ENCODE measurements around the gene EED. TPM values are rescaled to one million over a fixed set of nuclear protein-coding genes. Genes with fewer than 3 reads are reported as not detected.

EED gene
- total and polyA plus RNA-seq, 9 of the 15 experiments (the other 6 are each of a cell fraction or from before 2014, with no cell fraction given), result 33.0 to 110 (median 55.1) TPM

GRCh38 chr11:86302092-86302793 is 57.7 kb downstream of the EED start, which contains the start of gene HIKESHI (continued):
- TF ChIP-seq MGA (IDR thresholded peaks at IDR 0.05), result no peak
- peak; percentile 99 for TF ChIP-seq GABPB1 (CRISPR knock-in tag; IDR thresholded peaks at IDR 0.05)
- TF ChIP-seq BACH1 (tag; IDR thresholded peaks at IDR 0.05), result peak; percentile 83
- TF ChIP-seq, protein P1, sequence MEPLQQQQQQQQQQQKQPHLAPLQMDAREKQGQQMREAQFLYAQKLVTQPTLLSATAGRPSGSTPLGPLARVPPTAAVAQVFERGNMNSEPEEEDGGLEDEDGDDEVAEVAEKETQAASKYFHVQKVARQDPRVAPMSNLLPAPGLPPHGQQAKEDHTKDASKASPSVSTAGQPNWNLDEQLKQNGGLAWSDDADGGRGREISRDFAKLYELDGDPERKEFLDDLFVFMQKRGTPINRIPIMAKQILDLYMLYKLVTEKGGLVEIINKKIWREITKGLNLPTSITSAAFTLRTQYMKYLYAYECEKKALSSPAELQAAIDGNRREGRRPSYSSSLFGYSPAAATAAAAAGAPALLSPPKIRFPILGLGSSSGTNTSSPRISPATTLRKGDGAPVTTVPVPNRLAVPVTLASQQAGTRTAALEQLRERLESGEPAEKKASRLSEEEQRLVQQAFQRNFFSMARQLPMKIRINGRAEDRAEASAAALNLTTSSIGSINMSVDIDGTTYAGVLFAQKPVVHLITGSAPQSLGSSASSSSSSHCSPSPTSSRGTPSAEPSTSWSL (CRISPR knock-in tag; IDR thresholded peaks at IDR 0.05; ENCODE audit: borderline replicate concordance), result no peak
- no peak for TF ChIP-seq HMG20B (CRISPR knock-in tag; IDR thresholded peaks at IDR 0.05)
- TF ChIP-seq CBFB (CRISPR knock-in tag; IDR thresholded peaks at IDR 0.05), result no peak
- no peak for TF ChIP-seq SFPQ (IDR thresholded peaks at IDR 0.05; ENCODE audit: low read depth, low read length)
- 0 out of 2 replicates have a peak, but pooled peaks have one; percentile 40 for TF ChIP-seq ZZZ3 (IDR thresholded peaks at IDR 0.05)
- no peak for TF ChIP-seq HNRNPK (IDR thresholded peaks at IDR 0.05; ENCODE audit: low read depth, low read length, poor library complexity, severe bottlenecking)
- peak; percentile 78 for TF ChIP-seq ETV1 (tag; conservative IDR thresholded peaks at IDR 0.05; ENCODE audit: low read depth)
- TF ChIP-seq CREB1 (IDR thresholded peaks at IDR 0.05), result peak; percentile 33; the same call in 1 of the 2 replicates
- 0 out of 2 replicates have a peak, but pooled peaks have one; percentile 12 for TF ChIP-seq CREB1 (CRISPR knock-in tag; IDR thresholded peaks at IDR 0.05)
